GM12891 (cell line): ENCODE data around the gene PDK3.

Experiments
- POLR2A ChIP-seq: IDR thresholded peaks from 2 replicates; pipeline ENCODE4 v1.6.1; 2011; ENCODE audit warnings: low read depth, low read length, control low read depth
- POLR2AphosphoS5 ChIP-seq: IDR thresholded peaks from 2 replicates; pipeline ENCODE4 v1.6.1; 2011; ENCODE audit warnings: low read depth, low read length, control low read depth
- TAF1 ChIP-seq: IDR thresholded peaks from 2 replicates; pipeline ENCODE4 v1.6.1; 2011; ENCODE audit warnings: low read depth, low read length, control low read depth

DNA sequence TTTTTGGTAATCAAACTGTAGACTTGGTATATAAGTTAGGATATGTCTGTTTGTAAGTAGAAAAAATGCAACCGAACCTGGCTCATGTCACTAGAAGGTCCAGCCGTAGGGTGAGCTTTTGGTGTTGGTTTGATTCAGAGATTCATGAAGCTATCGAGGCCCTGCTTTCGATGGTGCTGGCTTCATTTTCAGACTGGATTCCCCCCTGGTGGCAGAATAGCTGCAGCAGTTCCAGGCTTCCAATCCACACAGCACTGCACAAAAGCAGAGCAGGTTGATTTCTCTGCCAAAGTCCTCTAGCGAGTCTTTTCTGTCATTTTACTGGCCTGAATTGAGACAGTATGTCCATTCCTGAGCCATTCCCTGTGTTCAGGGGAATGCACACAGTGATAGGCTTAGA, 33.1 kb downstream of the PDK3 start:
- TF ChIP-seq POLR2A, result no peak
- TF ChIP-seq POLR2AphosphoS5, result no peak
- no peak for TF ChIP-seq TAF1
